ENCODE data around the gene LOXHD1.

Gene LOXHD1

GRCh38 chr18:46679846-46680598 is 23.0 kb upstream of the LOXHD1 start:
- Mint-ChIP-seq H3K27ac (no peak overlapping the region), H3K4me3 (no peak overlapping the region), H3K36me3 (no peaks in the 10 kb centered on the region), H3K27me3 (peaks cover 4 to 5% of the 10 kb centered on the region in 2 donors), H3K4me1 (peaks cover 0 to 8% of the 10 kb centered on the region in 2 donors), H3K9me3 (peaks cover 0 to 2% of the 10 kb centered on the region in 2 donors)
- DNase-seq, result no peak
- ATAC-seq (replicated peaks), result no peak

- peaks cover 0 to 8% of the 10 kb centered on the region in 2 donors for H3K4me1 Mint-ChIP-seq
- peaks cover 5 to 14% of the 10 kb centered on the region in 2 donors for H3K27me3 Mint-ChIP-seq
- peaks cover 0 to 2% of the 10 kb centered on the region in 2 donors for H3K9me3 Mint-ChIP-seq
- H3K4me3 Mint-ChIP-seq, result no peak overlapping the region
- no peak for DNase-seq
- no peaks in the 10 kb centered on the region for H3K36me3 Mint-ChIP-seq
- H3K27ac Mint-ChIP-seq, result peak overlapping the region; percentile 33
- ATAC-seq (replicated peaks), result no peak
Observed at GRCh38 chr18:46678785-46679399, 21.9 kb upstream of the LOXHD1 start.

GRCh38 chr18:46678041-46678440 is 21.0 kb upstream of the LOXHD1 start:
- Mint-ChIP-seq H3K36me3 (no peaks in the 10 kb centered on the region), H3K9me3 (no peaks in the 10 kb centered on the region), H3K27ac (no peak overlapping the region), H3K27me3 (peaks cover 5 to 15% of the 10 kb centered on the region in 2 donors), H3K4me1 (peaks cover 0 to 8% of the 10 kb centered on the region in 2 donors), H3K4me3 (no peak overlapping the region)
- no peak for DNase-seq
- no peak for ATAC-seq (replicated peaks)

GRCh38 chr18:46677611-46678010 is 20.6 kb upstream of the LOXHD1 start:
- H3K9me3 Mint-ChIP-seq, result no peaks in the 10 kb centered on the region
- no peaks in the 10 kb centered on the region for H3K36me3 Mint-ChIP-seq
- no peak for ATAC-seq (replicated peaks)
- no peak overlapping the region for H3K27ac Mint-ChIP-seq
- H3K4me3 Mint-ChIP-seq, result no peak overlapping the region
- DNase-seq, result no peak
- peaks cover 5 to 15% of the 10 kb centered on the region in 2 donors for H3K27me3 Mint-ChIP-seq
- peaks cover 2 to 11% of the 10 kb centered on the region in 2 donors for H3K4me1 Mint-ChIP-seq

- DNase-seq (no peak), ATAC-seq (replicated peaks) (no peak)
- Mint-ChIP-seq H3K27ac (no peak overlapping the region), H3K36me3 (no peaks in the 10 kb centered on the region), H3K4me1 (peaks cover 2 to 16% of the 10 kb centered on the region in 2 donors), H3K4me3 (no peak overlapping the region), H3K9me3 (no peaks in the 10 kb centered on the region), H3K27me3 (peaks cover 5 to 15% of the 10 kb centered on the region in 2 donors)
Observed at GRCh38 chr18:46676182-46676835, 19.3 kb upstream of the LOXHD1 start.

- Mint-ChIP-seq H3K9me3 (no peaks in the 10 kb centered on the region), H3K4me1 (peaks cover 2 to 9% of the 10 kb centered on the region in 2 donors), H3K36me3 (no peaks in the 10 kb centered on the region), H3K27me3 (peaks cover 4 to 15% of the 10 kb centered on the region in 2 donors), H3K27ac (no peak overlapping the region), H3K4me3 (no peak overlapping the region)
- DNase-seq, result no peak
- no peak for ATAC-seq (replicated peaks)
Observed at GRCh38 chr18:46675112-46675511, 18.1 kb upstream of the LOXHD1 start.

GRCh38 chr18:46672062-46672970 is 15.3 kb upstream of the LOXHD1 start:
- H3K27ac Mint-ChIP-seq, result no peak overlapping the region
- H3K9me3 Mint-ChIP-seq, result no peaks in the 10 kb centered on the region
- H3K27me3 Mint-ChIP-seq, result peaks cover 5 to 24% of the 10 kb centered on the region in 2 donors
- peak; percentile 53 to 71 for ATAC-seq (replicated peaks)
- H3K4me3 Mint-ChIP-seq, result peak overlapping the region in 1 of 2 donors; percentile 18
- H3K4me1 Mint-ChIP-seq, result peaks cover 2 to 9% of the 10 kb centered on the region in 2 donors
- no peaks in the 10 kb centered on the region for H3K36me3 Mint-ChIP-seq
- no peak for DNase-seq

- DNase-seq (no peak), ATAC-seq (replicated peaks) (no peak)
- H3K27ac Mint-ChIP-seq, result no peak overlapping the region
- H3K4me1 Mint-ChIP-seq, result peaks cover 2 to 9% of the 10 kb centered on the region in 2 donors
- H3K27me3 Mint-ChIP-seq, result peaks cover 14 to 25% of the 10 kb centered on the region in 2 donors
- H3K4me3 Mint-ChIP-seq, result no peak overlapping the region
- H3K36me3 Mint-ChIP-seq, result no peaks in the 10 kb centered on the region
- peaks cover 0 to 1% of the 10 kb centered on the region in 2 donors for H3K9me3 Mint-ChIP-seq
Observed at GRCh38 chr18:46668694-46669093, 11.7 kb upstream of the LOXHD1 start.

- Mint-ChIP-seq H3K27ac (no peak overlapping the region), H3K27me3 (peaks cover 19 to 25% of the 10 kb centered on the region in 2 donors), H3K4me1 (peaks cover 2 to 9% of the 10 kb centered on the region in 2 donors), H3K4me3 (no peak overlapping the region), H3K36me3 (no peaks in the 10 kb centered on the region), H3K9me3 (peaks cover 0 to 2% of the 10 kb centered on the region in 2 donors)
- no peak for ATAC-seq (replicated peaks)
- no peak for DNase-seq
Observed at GRCh38 chr18:46668135-46668534, 11.1 kb upstream of the LOXHD1 start.

GRCh38 chr18:46663539-46663938 is 6.5 kb upstream of the LOXHD1 start:
- H3K27ac Mint-ChIP-seq, result no peak overlapping the region
- ATAC-seq (replicated peaks) (no peak), DNase-seq (no peak)
- H3K27me3 Mint-ChIP-seq, result peaks cover 20 to 22% of the 10 kb centered on the region in 2 donors
- no peak overlapping the region for H3K4me3 Mint-ChIP-seq
- H3K36me3 Mint-ChIP-seq, result no peaks in the 10 kb centered on the region
- H3K4me1 Mint-ChIP-seq, result no peaks in the 10 kb centered on the region
- peaks cover 0 to 2% of the 10 kb centered on the region in 2 donors for H3K9me3 Mint-ChIP-seq

GRCh38 chr18:46660957-46661749 is 4.1 kb upstream of the LOXHD1 start:
- Mint-ChIP-seq H3K27me3 (peaks cover 14 to 16% of the 10 kb centered on the region in 2 donors), H3K9me3 (peaks cover 0 to 2% of the 10 kb centered on the region in 2 donors), H3K4me3 (no peak overlapping the region), H3K36me3 (no peaks in the 10 kb centered on the region), H3K4me1 (no peaks in the 10 kb centered on the region), H3K27ac (no peak overlapping the region)
- no peak for DNase-seq
- no peak for ATAC-seq (replicated peaks)

GRCh38 chr18:46659484-46659883 is 2.5 kb upstream of the LOXHD1 start:
- DNase-seq, result no peak
- Mint-ChIP-seq H3K27ac (no peak overlapping the region), H3K27me3 (peaks cover 5 to 10% of the 10 kb centered on the region in 2 donors), H3K36me3 (no peaks in the 10 kb centered on the region), H3K4me3 (no peak overlapping the region), H3K9me3 (peaks cover 0 to 2% of the 10 kb centered on the region in 2 donors), H3K4me1 (no peaks in the 10 kb centered on the region)
- ATAC-seq (replicated peaks), result no peak
